Measurements from ENCODE around the gene LSM6. TPM values are rescaled to one million over a fixed set of nuclear protein-coding genes. Genes with fewer than 3 reads are reported as not detected.

LSM6 gene
- total RNA-seq, 4 donors from 2014 or later = 25.8 to 35.0 (median 29.1) TPM

DNA sequence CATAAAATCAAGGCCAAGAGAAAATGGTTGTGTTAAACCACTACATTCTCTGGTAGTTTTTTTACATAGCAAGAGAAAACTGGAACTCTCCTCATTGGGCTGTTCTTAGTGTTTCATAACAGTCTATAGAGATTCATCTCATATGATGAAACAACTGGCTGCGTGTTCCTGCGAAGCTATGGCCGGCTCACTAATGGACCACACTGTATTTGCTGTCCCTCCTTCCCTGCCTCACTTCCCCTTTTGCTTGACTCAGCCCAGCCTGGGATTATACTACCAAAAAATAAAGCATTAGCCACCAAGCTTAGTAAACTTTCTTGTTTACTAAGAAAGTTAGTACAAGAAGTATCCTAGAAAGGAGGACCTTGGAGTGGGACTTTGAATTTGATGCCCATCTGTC is 31.6 kb upstream of the LSM6 start:
- H3K4me1 ChIP-seq = no peaks in the 10 kb centered on the region
- no peaks in the 10 kb centered on the region for H3K9me3 ChIP-seq
- WGBS, 2 donors = 79 to 88% methylated on average over 3 of the region's 3 CpGs
- no peak overlapping the region for H3K4me3 ChIP-seq
- no peak overlapping the region for H3K27ac ChIP-seq
- TF ChIP-seq, protein P1, sequence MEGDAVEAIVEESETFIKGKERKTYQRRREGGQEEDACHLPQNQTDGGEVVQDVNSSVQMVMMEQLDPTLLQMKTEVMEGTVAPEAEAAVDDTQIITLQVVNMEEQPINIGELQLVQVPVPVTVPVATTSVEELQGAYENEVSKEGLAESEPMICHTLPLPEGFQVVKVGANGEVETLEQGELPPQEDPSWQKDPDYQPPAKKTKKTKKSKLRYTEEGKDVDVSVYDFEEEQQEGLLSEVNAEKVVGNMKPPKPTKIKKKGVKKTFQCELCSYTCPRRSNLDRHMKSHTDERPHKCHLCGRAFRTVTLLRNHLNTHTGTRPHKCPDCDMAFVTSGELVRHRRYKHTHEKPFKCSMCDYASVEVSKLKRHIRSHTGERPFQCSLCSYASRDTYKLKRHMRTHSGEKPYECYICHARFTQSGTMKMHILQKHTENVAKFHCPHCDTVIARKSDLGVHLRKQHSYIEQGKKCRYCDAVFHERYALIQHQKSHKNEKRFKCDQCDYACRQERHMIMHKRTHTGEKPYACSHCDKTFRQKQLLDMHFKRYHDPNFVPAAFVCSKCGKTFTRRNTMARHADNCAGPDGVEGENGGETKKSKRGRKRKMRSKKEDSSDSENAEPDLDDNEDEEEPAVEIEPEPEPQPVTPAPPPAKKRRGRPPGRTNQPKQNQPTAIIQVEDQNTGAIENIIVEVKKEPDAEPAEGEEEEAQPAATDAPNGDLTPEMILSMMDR (IDR thresholded peaks at IDR 0.05) = no peak
- TF ChIP-seq POLR2A (IDR thresholded peaks at IDR 0.05) (no peak), EP300 (IDR thresholded peaks at IDR 0.05) (no peak)
- no peak for DNase-seq (ENCODE audit: low spot score in 2 of 2)
- H3K27me3 ChIP-seq = no peaks in the 10 kb centered on the region
- H3K36me3 ChIP-seq = no peaks in the 10 kb centered on the region

GRCh38 chr4:146146918-146147317 is 28.6 kb upstream of the LSM6 start:
- WGBS, 2 donors = 87 to 91% methylated on average over 3 of the region's 3 CpGs
- no peak for DNase-seq (ENCODE audit: low spot score in 2 of 2)
- no peaks in the 10 kb centered on the region for H3K36me3 ChIP-seq
- H3K27ac ChIP-seq = no peak overlapping the region
- no peaks in the 10 kb centered on the region for H3K27me3 ChIP-seq
- TF ChIP-seq EP300 (IDR thresholded peaks at IDR 0.05) (no peak), POLR2A (IDR thresholded peaks at IDR 0.05) (no peak)
- TF ChIP-seq, protein P1 (IDR thresholded peaks at IDR 0.05) = no peak
- H3K4me3 ChIP-seq = no peak overlapping the region
- no peaks in the 10 kb centered on the region for H3K4me1 ChIP-seq
- H3K9me3 ChIP-seq = no peaks in the 10 kb centered on the region

DNA sequence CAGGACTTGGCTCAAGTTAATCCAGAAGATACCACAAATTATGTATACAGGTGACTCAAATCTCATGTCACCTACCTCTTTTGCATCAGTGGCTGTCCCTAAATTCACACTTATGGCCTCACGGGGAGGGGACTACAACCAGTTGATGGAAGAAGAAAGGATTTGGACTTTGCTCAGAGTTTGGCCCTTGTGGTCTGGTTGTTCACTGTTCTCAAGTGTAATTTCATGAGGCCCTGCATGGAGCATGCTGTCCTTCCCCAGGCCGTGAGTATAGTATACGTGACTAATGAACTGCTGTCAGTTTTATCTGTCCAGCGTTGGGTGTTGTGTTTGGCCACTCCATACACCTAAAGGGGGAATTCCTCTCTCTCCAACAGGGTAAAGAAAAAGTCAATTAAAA is 27.5 kb upstream of the LSM6 start:
- H3K36me3 ChIP-seq = no peaks in the 10 kb centered on the region
- H3K27ac ChIP-seq = no peak overlapping the region
- no peaks in the 10 kb centered on the region for H3K9me3 ChIP-seq
- no peak for DNase-seq (ENCODE audit: low spot score in 2 of 2)
- no peaks in the 10 kb centered on the region for H3K4me1 ChIP-seq
- no peaks in the 10 kb centered on the region for H3K27me3 ChIP-seq
- TF ChIP-seq POLR2A (IDR thresholded peaks at IDR 0.05) (no peak), EP300 (IDR thresholded peaks at IDR 0.05) (no peak)
- TF ChIP-seq, protein P1 (IDR thresholded peaks at IDR 0.05) = no peak
- no peak overlapping the region for H3K4me3 ChIP-seq
- WGBS, 2 donors = 90 to 95% methylated on average over 4 of the region's 4 CpGs

GRCh38 chr4:146154057-146154456 is 21.5 kb upstream of the LSM6 start:
- H3K27me3 ChIP-seq = no peaks in the 10 kb centered on the region
- peaks cover 0 to 13% (median 0%) of the 10 kb centered on the region in 4 donors for H3K9me3 ChIP-seq
- H3K4me3 ChIP-seq = no peak overlapping the region
- TF ChIP-seq EP300 (IDR thresholded peaks at IDR 0.05) (no peak), POLR2A (IDR thresholded peaks at IDR 0.05) (no peak)
- TF ChIP-seq, protein P1 (IDR thresholded peaks at IDR 0.05) = no peak
- 37 to 43% methylated on average over 2 of the region's 2 CpGs for WGBS, 2 donors
- no peaks in the 10 kb centered on the region for H3K36me3 ChIP-seq
- no peak overlapping the region for H3K27ac ChIP-seq
- DNase-seq (ENCODE audit: low spot score in 2 of 2) = no peak
- H3K4me1 ChIP-seq = no peaks in the 10 kb centered on the region

DNA sequence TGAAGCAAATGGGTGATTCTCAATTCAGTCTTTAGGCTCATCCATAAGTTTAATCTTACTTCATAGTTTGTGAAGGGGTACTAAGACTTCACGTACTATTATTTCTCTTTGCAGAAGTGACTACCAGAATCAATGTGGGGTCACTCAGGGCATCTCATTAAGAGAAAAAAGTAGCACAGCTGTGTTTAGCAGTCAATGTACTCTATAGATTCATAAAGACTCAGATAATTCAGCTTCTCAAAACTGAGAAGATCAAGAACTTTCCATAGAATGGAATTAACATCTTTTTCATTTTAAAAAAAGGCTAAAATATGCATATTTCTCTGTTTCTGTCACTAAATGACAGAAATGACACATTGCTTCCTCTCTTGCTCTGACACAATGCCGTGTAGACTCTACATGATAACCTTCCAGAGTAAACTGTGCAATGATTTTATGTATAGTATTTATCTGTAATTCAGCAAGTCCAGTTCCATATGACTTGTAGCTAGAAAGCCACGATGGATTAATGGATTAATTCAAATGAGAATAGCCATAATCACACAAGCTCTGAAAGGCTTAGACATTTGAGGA is 20.3 kb upstream of the LSM6 start:
- no peaks in the 10 kb centered on the region for H3K4me1 ChIP-seq
- no peak overlapping the region for H3K27ac ChIP-seq
- no peaks in the 10 kb centered on the region for H3K27me3 ChIP-seq
- TF ChIP-seq EP300 (IDR thresholded peaks at IDR 0.05) (no peak), POLR2A (IDR thresholded peaks at IDR 0.05) (no peak)
- TF ChIP-seq, protein P1 (IDR thresholded peaks at IDR 0.05) = no peak
- no peak for DNase-seq (ENCODE audit: low spot score in 2 of 2)
- peaks cover 0 to 13% (median 0%) of the 10 kb centered on the region in 4 donors for H3K9me3 ChIP-seq
- no peaks in the 10 kb centered on the region for H3K36me3 ChIP-seq
- 65 to 67% methylated on average over 3 of the region's 3 CpGs for WGBS, 2 donors
- no peak overlapping the region for H3K4me3 ChIP-seq
